K562 (cell line): ENCODE results near the gene CTNNB1. TPM values are rescaled to one million over a fixed set of nuclear protein-coding genes. Genes with fewer than 3 reads are reported as not detected.

Source experiments
- ATAC-seq: fragments of 200-7000 bp; cut with Tn5 transposase; 3 replicates; pipeline ENCODE4 v1.9.1; 2020; ENCODE audit warnings: moderate library complexity
- BruUV-seq: library from RNA; stranded (reverse); fragments of 400-500 nt; replicated peaks from 2 replicates; lab custom pipeline; 2021; lab: Mats Ljungman, UMichigan
- CTCF ChIA-PET: fragments of 300-600 bp; formaldehyde crosslinking; extraction: SDS; loops from one replicate; lab custom pipeline; 2021; ENCODE audit warnings: low intra/inter-chr PET ratio; lab: Yijun Ruan, JAX
- POLR2A ChIA-PET: fragments of 300-600, 350-650 bp; sonication (Branson Sonifier 250); formaldehyde crosslinking; extraction: SDS; loops from one replicate; lab custom pipeline; 2021; ENCODE audit warnings: antibody characterized with exemption, inconsistent platforms; lab: Yijun Ruan, JAX
- DNase-seq, 4 experiments: peaks; one replicate each; pipeline versions ENCODE4 v3.0.0 to v3.0.0-alpha.2; 2011 to 2018; ENCODE audit warnings: low spot score in 3 of 4, mixed read lengths in 3 of 4; ENCODE audit errors: extremely low read depth in 1 of 4
- FAIRE-seq: peaks from 2 replicates; lab custom pipeline; 2011; peaks lifted over from hg19 to GRCh38; lab: Jason Lieb, UNC
- H2AFZ ChIP-seq: 2 replicates; pipeline ENCODE4 v1.6.0; 2011; ENCODE audit warnings: low read depth, low read length, control low read depth, inconsistent platforms
- H3K27ac ChIP-seq: fragments of 200-600 bp; 3 replicates; pipeline ENCODE4 v1.8.0; 2011; ENCODE audit warnings: low read depth, mild to moderate bottlenecking, control low read depth, inconsistent platforms, low read length, moderate library complexity, mixed read lengths; ENCODE audit errors: extremely low read depth
- H3K27me3 ChIP-seq, 2 experiments: fragments of 300-600 bp in 1 of 2; 2 replicates in 1 of 2; 3 replicates in 1 of 2; pipeline versions ENCODE4 v1.6.0 to v1.8.0; 2011; ENCODE audit warnings: inconsistent platforms in 2 of 2, low read length in 2 of 2, mild to moderate bottlenecking in 1 of 2, mixed read lengths in 1 of 2, moderate library complexity in 1 of 2; ENCODE audit not compliant: control insufficient read depth in 2 of 2, insufficient read depth in 2 of 2
- H3K36me3 ChIP-seq: fragments of 300-600 bp; 3 replicates; pipeline ENCODE4 v1.8.0; 2011; ENCODE audit warnings: mild to moderate bottlenecking, low read length, inconsistent platforms; ENCODE audit not compliant: control insufficient read depth, insufficient read depth
- H3K4me1 ChIP-seq, 2 experiments: fragments of 200-600 bp in 1 of 2; replicated peaks in 1 of 2; 2 replicates in 1 of 2; 3 replicates in 1 of 2; pipeline versions ENCODE4 v1.5.1 to v1.8.0; 2011; ENCODE audit warnings: inconsistent platforms in 2 of 2, low read length in 2 of 2, mild to moderate bottlenecking in 1 of 2, mixed read lengths in 1 of 2, moderate library complexity in 1 of 2; ENCODE audit not compliant: control insufficient read depth in 2 of 2, insufficient read depth in 2 of 2
- H3K4me2 ChIP-seq: 2 replicates; pipeline ENCODE4 v1.6.1; 2011; ENCODE audit warnings: low read length, control low read depth, inconsistent platforms, mixed read lengths; ENCODE audit not compliant: insufficient read depth
- H3K4me3 ChIP-seq: fragments of 200-600 bp; sonication (generic), shearing (Covaris generic); 2 replicates; pipeline ENCODE4 v1.5.1; 2016; ENCODE audit warnings: control low read depth, inconsistent platforms
- H3K79me2 ChIP-seq: fragments of 200-600 bp; 3 replicates; pipeline ENCODE4 v1.8.0; 2011; ENCODE audit warnings: low read length, inconsistent platforms; ENCODE audit not compliant: control insufficient read depth, insufficient read depth
- H3K9ac ChIP-seq, 2 experiments: 2 replicates each; pipeline versions ENCODE4 v1.6.0 to v1.6.1; 2011; ENCODE audit warnings: low read depth in 2 of 2, low read length in 2 of 2, control low read depth in 1 of 2, inconsistent platforms in 1 of 2, mild to moderate bottlenecking in 1 of 2, mixed read lengths in 1 of 2; ENCODE audit not compliant: insufficient read depth in 1 of 2
- H3K9me1 ChIP-seq: one replicate; pipeline ENCODE4 v1.6.0; 2011; ENCODE audit warnings: inconsistent platforms, mild to moderate bottlenecking, low read length, moderate library complexity; ENCODE audit not compliant: control insufficient read depth, insufficient read depth
- H3K9me3 ChIP-seq: replicated peaks from 2 replicates; pipeline ENCODE4 v1.5.1; 2011; ENCODE audit warnings: low read depth, low read length, inconsistent platforms; ENCODE audit not compliant: control insufficient read depth, insufficient read depth
- H4K20me1 ChIP-seq: replicated peaks from 2 replicates; pipeline ENCODE4 v1.6.1; 2011; ENCODE audit warnings: low read length, inconsistent platforms, mixed read lengths; ENCODE audit not compliant: control insufficient read depth, insufficient read depth
- KDM4B ChIP-seq, 2 experiments: fragments of 450-650 bp in 1 of 2; sonication (generic) in 1 of 2; IDR thresholded peaks; 2 replicates each; pipeline ENCODE4 v1.6.1; 2016 to 2017; ENCODE audit warnings: borderline replicate concordance in 2 of 2, antibody characterized with exemption in 1 of 2, low read depth in 1 of 2, mild to moderate bottlenecking in 1 of 2
- LCOR ChIP-seq: sonication (generic); formaldehyde crosslinking; IDR thresholded peaks from 2 replicates; pipeline ENCODE4 v1.8.0; 2022; ENCODE audit warnings: mild to moderate bottlenecking, missing genetic modification reagents
- NELFE ChIP-seq: IDR thresholded peaks from 2 replicates; pipeline ENCODE4 v1.6.1; 2011; ENCODE audit warnings: mild to moderate bottlenecking; ENCODE audit not compliant: insufficient read depth, insufficient read length
- NFIX ChIP-seq: fragments of 250-450 bp; sonication (Bioruptor Pico); IDR thresholded peaks from 2 replicates; pipeline ENCODE4 v1.4.0; 2020; ENCODE audit warnings: low read depth, mild to moderate bottlenecking, moderate library complexity
- OTX1 ChIP-seq: fragments of 450-650 bp; formaldehyde crosslinking; IDR thresholded peaks from 2 replicates; pipeline ENCODE4 v1.4.0; 2022; ENCODE audit warnings: mild to moderate bottlenecking
- PHF21A ChIP-seq: fragments of 450-650 bp; IDR thresholded peaks from 2 replicates; pipeline ENCODE4 v1.6.1; 2017; ENCODE audit warnings: low read depth, borderline replicate concordance
- POLR2G ChIP-seq: fragments of 200-400 bp; formaldehyde crosslinking; IDR thresholded peaks from 2 replicates; pipeline ENCODE4 v1.6.1; 2017; ENCODE audit warnings: low read depth, mild to moderate bottlenecking, antibody characterized with exemption, low read length, moderate library complexity
- RFX1 ChIP-seq: fragments of 450-650 bp; IDR thresholded peaks from 2 replicates; pipeline ENCODE4 v1.6.1; 2016; ENCODE audit warnings: mild to moderate bottlenecking, moderate library complexity
- SETDB1 ChIP-seq: IDR thresholded peaks from one replicate; pipeline ENCODE4 v1.6.1; 2012; ENCODE audit warnings: low read length, control low read depth, inconsistent platforms
- SMC3 ChIP-seq: conservative IDR thresholded peaks from 2 replicates; pipeline ENCODE4 v1.6.1; 2011; ENCODE audit warnings: low read depth, low read length, improper control_type of control experiment; ENCODE audit not compliant: insufficient read depth
- SRF ChIP-seq, 2 experiments: fragments of 250-450, 450-650 bp in 1 of 2; sonication (Bioruptor Pico) in 1 of 2; sonication (generic) in 1 of 2; formaldehyde crosslinking; IDR thresholded peaks; 2 replicates each; pipeline versions ENCODE4 v1.5.0 to v1.5.1; 2020 to 2022; ENCODE audit warnings: mild to moderate bottlenecking in 1 of 2, missing genetic modification reagents in 1 of 2
- ZNF146 ChIP-seq: IDR thresholded peaks from one replicate; pipeline ENCODE4 v1.6.1; 2018; ENCODE audit warnings: missing compliant biosample characterization; ENCODE audit not compliant: unreplicated experiment
- ZNF174 ChIP-seq: fragments of 250-450 bp; sonication (Bioruptor Pico); IDR thresholded peaks from 2 replicates; pipeline ENCODE4 v1.4.0; 2020; ENCODE audit warnings: mild to moderate bottlenecking
- ZNF431 ChIP-seq: sonication (generic); formaldehyde crosslinking; IDR thresholded peaks from 2 replicates; pipeline ENCODE4 v1.8.0; 2022; ENCODE audit warnings: mild to moderate bottlenecking, missing genetic modification reagents
- whole genome bisulfite sequencing: fragments of 100-300 bp; shearing (Covaris generic); methylation state at CpG from one replicate; pipeline ENCODE4 v1.1.6; 2016; ENCODE audit warnings: low coverage, mixed read lengths; ENCODE audit not compliant: insufficient coverage; ENCODE audit errors: missing lambda C conversion rate; 5-methylcytosine and 5-hydroxymethylcytosine counted together
- in situ Hi-C: fragments of 300-500 bp; cut with MboI; formaldehyde crosslinking; loops from 4 replicates; pipeline ENCODE4 v1.15.0; 2018; ENCODE audit warnings: inconsistent platforms, mixed read lengths
- intact Hi-C: fragments of 100-400 bp; cut with micrococcal nuclease; formaldehyde crosslinking; loops from 2 replicates; pipeline ENCODE4 v1.14.2; 2022
- polyA plus RNA-seq, 8 experiments: library from polyadenylated mRNA; depleted of rRNA in 4 of 8; stranded (reverse) in 5 of 8; unstranded in 3 of 8; fragments of >200 nt; fragmentation: Nextera tagmentation in 2 of 8; fragmentation: Illumina TruSeq in 1 of 8; extraction: Ambion mirVana in 2 of 8; extraction: Trizol in 1 of 8; gene quantifications; 2 replicates each; pipeline versions ENCODE4 v1.2.1 to v1.2.3, GENCODE V29; 2011 to 2014; ENCODE audit warnings: inconsistent platforms in 1 of 8, missing spikeins in 1 of 8
- total RNA-seq, 7 experiments: library from RNA; depleted of rRNA in 6 of 7; stranded (reverse); fragments of >200 nt in 6 of 7; fragmentation: Illumina TruSeq in 2 of 7; extraction: Trizol in 2 of 7; gene quantifications; 2 replicates each; pipeline versions ENCODE4 v1.2.1 to v1.2.3, GENCODE V29; 2011 to 2021; ENCODE audit warnings: low replicate concordance in 1 of 7
- TF ChIP-seq, protein P1 (sequence below): fragments of 450-650 bp; formaldehyde crosslinking; IDR thresholded peaks from 2 replicates; pipeline ENCODE4 v1.4.0; 2022; ENCODE audit warnings: missing genetic modification characterization
- TF ChIP-seq, protein P2 (sequence below): sonication (generic); IDR thresholded peaks from 2 replicates; pipeline ENCODE4 v1.6.1; 2016

The CTNNB1 gene
- total and polyA plus RNA-seq, 9 of the 15 experiments (the other 6 are each of a cell fraction or from before 2014, with no cell fraction given), result 44.3 to 193 (median 154) TPM

DNA sequence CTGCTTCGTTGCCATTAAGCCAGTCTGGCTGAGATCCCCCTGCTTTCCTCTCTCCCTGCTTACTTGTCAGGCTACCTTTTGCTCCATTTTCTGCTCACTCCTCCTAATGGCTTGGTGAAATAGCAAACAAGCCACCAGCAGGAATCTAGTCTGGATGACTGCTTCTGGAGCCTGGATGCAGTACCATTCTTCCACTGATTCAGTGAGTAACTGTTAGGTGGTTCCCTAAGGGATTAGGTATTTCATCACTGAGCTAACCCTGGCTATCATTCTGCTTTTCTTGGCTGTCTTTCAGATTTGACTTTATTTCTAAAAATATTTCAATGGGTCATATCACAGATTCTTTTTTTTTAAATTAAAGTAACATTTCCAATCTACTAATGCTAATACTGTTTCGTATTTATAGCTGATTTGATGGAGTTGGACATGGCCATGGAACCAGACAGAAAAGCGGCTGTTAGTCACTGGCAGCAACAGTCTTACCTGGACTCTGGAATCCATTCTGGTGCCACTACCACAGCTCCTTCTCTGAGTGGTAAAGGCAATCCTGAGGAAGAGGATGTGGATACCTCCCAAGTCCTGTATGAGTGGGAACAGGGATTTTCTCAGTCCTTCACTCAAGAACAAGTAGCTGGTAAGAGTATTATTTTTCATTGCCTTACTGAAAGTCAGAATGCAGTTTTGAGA lies 25.0 kb downstream of the CTNNB1 start:
- in situ Hi-C loops, result no loop called here
- H4K20me1 ChIP-seq, result peaks cover 24% of the 10 kb centered on the region
- DNase-seq, result no peak
- no peaks in the 10 kb centered on the region for H3K9me1 ChIP-seq
- peaks cover 43% of the 10 kb centered on the region for H3K79me2 ChIP-seq
- H3K36me3 ChIP-seq, result peaks cover 51% of the 10 kb centered on the region
- no peak overlapping the region for H3K27ac ChIP-seq
- 100% methylated on average over 3 of the region's 3 CpGs for WGBS
- no peak for FAIRE-seq
- no peaks in the 10 kb centered on the region for H3K9me3 ChIP-seq
- H3K4me2 ChIP-seq, result no peak overlapping the region
- ChIA-PET CTCF (no interaction called here), POLR2A (interaction anchor here (0.6 to 1.9 kb wide), 6 partner anchors 10 to 504 kb away, joined by 3 to 6 read pairs (median 4); partner anchors contain the start of gene CTNNB1)
- no peaks in the 10 kb centered on the region; a peak in 2 of 5 replicates for H3K4me1 ChIP-seq
- no peak for ATAC-seq
- no peak overlapping the region for H3K9ac ChIP-seq
- intact Hi-C loops, result no loop called here
- H3K4me3 ChIP-seq, result no peak overlapping the region
- H3K27me3 ChIP-seq, result no peaks in the 10 kb centered on the region
- no peak for TF ChIP-seq ZNF146 (CRISPR knock-in tag)
- TF ChIP-seq, protein P1, sequence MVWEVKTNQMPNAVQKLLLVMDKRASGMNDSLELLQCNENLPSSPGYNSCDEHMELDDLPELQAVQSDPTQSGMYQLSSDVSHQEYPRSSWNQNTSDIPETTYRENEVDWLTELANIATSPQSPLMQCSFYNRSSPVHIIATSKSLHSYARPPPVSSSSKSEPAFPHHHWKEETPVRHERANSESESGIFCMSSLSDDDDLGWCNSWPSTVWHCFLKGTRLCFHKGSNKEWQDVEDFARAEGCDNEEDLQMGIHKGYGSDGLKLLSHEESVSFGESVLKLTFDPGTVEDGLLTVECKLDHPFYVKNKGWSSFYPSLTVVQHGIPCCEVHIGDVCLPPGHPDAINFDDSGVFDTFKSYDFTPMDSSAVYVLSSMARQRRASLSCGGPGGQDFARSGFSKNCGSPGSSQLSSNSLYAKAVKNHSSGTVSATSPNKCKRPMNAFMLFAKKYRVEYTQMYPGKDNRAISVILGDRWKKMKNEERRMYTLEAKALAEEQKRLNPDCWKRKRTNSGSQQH (CRISPR knock-in tag), result no peak
- TF ChIP-seq SETDB1, result no peak
- no peak for TF ChIP-seq NELFE
- no peak for TF ChIP-seq POLR2G
- no peak for TF ChIP-seq ZNF174
- TF ChIP-seq PHF21A, result no peak
- no peak for TF ChIP-seq LCOR (CRISPR knock-in tag)
- no peak for TF ChIP-seq KDM4B (IDR thresholded peaks at IDR 0.05; ENCODE audit: borderline replicate concordance in 2 of 2, low read depth in 1 of 2)
- TF ChIP-seq OTX1 (CRISPR knock-in tag), result no peak
- TF ChIP-seq NFIX (CRISPR knock-in tag), result no peak
- TF ChIP-seq SMC3, result no peak
- TF ChIP-seq RFX1, result no peak
- TF ChIP-seq, protein P2, sequence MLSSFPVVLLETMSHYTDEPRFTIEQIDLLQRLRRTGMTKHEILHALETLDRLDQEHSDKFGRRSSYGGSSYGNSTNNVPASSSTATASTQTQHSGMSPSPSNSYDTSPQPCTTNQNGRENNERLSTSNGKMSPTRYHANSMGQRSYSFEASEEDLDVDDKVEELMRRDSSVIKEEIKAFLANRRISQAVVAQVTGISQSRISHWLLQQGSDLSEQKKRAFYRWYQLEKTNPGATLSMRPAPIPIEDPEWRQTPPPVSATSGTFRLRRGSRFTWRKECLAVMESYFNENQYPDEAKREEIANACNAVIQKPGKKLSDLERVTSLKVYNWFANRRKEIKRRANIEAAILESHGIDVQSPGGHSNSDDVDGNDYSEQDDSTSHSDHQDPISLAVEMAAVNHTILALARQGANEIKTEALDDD, result no peak
- TF ChIP-seq SRF (CRISPR knock-in tag; IDR thresholded peaks at IDR 0.05), result no peak
- no peak for TF ChIP-seq ZNF431
- no TSS peak for BruUV-seq
- no peak overlapping the region for H2AFZ ChIP-seq
